GM21526 (cell line): ENCODE measurements around the gene PPARD.
"Not testable (repeated sequence)": the region's sequence is repeated elsewhere in the genome, so short reads cannot be mapped to it uniquely, and the experiment has no call there.

Source experiments
- ATAC-seq: cut with Tn5 transposase; IDR thresholded peaks from one replicate; pipeline ENCODE4 v1.9.1; 2021; ENCODE audit warnings: moderate library complexity; ENCODE audit not compliant: unreplicated experiment, low FRiP score

PPARD gene

DNA sequence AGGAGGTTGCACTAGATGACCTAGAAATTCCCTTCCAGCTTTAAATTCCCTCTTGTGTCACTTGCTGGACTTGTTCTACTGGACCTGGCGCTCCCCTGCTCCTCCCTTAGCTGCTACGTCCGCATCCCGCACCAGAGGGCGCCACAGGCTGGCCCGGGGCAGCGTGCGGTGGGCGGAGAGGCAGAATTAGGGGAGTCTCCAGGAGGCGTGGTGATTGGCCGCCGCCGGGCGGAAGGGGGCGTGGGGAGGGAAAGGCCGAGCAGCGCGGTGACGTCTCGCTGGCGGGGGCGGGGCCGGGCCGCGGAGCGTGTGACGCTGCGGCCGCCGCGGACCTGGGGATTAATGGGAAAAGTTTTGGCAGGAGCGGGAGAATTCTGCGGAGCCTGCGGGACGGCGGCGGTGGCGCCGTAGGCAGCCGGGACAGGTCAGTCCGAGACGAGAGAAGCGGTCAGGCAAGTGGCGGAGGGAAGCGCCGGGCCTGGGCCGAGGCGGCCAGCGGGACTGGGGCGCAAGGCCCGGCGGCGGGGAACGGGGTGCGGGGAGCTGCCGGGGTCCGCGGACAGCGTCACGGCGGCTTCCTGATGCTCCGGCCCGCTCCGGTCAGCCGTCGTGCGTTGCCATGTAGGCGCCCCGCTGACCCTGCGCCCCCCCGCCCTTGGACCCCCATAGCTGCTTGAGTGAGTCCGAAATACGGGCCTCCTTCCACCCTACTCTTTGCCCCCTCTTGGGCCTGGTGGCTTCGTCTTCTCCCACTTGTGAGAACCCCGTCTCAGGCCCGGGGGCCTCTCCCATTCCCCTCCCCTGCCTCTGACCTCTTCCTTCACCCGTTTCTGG, at the start of gene PPARD:
Gene PPARD, plus strand, starts transcription at position 301 of the 834 bp plus-strand sequence. CDS start 68,530 bp downstream, outside the sequence.
- ATAC-seq, result peak; percentile 92

DNA sequence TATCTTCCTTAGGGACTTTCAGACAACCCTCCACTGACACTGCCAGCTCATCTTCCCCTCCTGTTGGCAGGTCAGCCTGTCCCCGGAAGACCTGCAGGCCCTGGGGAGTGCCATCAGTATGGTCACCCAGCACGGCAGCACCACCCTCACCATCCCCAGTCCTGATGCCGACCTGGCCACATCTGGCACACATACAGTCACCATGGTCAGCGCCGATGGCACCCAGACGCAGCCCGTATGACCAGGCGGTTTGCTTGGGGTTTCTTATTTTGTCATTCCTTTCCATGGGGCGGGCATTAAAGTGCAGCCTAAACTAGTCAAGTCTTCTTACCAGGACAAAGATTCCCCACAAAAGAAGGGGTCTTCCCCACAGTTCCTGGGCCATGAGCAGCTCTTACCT, 48.7 kb upstream of the PPARD start:
- ATAC-seq, result no peak

DNA sequence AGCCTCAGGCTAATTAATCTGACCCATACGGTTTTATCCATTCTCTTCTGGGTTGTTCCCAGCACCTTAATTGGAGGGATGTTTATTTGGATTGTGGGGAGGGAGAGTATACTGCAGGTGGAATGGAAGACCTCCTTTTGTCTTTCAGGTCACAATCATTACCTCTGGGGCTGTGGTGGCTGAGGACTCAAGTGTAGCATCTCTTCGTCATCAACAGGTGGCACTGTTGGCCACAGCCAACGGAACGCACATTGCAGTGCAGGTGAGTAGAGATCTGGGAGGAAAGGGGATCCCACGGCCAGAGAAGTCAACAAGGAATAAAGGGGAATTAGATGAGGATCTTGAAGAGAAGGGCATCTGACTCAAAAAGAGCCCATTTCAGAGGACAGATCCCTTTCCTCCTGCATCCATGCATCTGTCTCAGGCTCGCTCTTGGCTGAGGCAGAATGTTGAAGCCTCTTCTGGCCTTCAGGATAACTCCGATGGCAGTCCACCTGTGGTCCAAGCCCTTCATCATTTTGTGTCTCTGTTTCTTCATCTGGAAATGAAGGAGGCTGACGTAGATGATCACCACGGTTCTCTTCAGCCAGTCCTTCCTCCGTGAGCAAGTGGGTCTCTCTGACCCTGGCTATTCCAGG, 47.9 kb upstream of the PPARD start:
- ATAC-seq, result no peak

DNA sequence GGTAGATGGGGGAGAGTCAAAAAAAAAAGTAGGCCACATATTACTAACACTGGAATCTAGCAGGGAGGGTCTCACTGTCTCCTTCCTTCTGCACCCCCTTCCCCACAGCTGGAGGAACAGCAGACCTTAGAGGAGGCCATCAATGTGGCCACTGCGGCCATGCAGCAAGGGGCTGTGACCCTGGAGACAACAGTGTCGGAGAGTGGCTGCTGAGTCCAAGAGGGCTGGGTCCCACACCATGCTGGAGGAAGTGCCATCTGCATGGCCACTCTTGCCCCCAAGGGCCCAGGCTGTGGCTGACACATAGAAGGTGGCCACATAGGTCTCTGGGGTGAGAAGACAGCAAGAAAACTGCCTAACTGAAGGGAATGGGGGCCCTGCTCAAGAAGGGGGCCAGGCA, 47.3 kb upstream of the PPARD start:
- no peak for ATAC-seq

DNA sequence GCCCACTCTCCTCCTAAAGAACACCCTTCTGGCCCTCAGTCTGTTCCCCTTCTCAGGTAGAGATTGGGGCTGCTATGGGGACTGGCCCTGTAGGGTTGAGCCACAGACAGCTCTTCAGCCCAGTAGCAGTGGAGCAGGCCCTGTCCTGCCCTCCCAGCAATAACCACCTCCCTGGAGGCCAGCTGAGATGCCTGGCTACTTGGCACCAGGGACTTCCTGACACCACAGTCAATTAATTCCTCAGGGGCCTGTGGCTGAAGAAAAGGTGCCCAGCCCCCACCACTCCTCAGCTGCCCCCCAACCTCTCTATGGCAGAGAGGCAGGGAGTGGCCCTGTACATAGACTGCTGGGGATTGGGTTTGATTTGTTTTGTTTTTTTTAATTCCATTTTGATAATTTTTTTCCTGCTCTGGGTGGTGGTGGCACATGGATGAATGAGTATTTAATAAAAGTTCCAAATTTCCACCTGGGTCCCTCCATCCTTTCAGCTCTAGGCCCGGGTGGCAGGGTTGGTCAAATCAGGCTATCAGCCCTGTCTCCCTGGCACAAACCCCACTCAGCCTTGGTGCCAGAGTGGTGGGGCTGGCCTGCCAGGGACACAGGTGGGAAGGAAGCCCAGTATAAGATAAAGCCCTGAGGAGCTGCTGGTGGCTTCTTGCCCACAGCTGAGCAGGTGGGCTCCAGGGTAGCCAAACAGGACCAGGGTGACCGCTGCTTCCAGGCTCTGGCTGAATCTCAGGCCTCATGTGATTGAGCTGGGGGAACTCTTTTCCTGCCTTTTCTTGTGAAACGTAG, 46.6 kb upstream of the PPARD start:
- no peak for ATAC-seq

DNA sequence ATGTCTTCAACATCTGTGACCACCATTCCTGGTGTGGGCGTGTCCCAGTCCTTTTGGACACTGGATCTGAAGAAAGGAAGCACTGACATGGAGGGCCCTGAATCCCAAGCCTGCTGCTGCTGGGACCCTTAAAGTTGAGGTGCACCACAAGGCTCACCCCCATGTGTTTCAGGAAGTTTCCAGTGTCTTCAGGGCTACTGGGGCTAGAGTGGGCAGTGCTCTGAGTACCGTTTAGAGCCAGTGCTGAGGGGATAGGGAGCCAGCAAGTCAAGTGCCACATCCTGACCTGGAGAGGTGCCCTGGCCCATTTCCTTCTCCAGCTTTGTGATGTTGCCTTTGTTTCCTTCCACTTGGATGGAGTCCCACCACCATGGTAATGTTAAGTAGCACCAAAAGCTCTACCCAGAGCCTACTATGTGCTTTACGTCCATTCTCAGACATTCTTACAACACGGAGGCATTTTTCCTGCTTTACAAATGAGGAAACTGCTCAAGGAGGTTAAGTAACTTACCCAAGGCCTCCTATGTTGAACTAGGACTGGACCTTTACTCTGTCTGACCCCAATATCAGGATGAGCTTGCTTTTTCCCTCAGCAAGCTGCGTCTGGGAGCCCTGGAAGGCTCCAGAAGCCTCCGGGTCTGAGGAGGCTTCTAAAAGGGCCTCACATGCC, 45.3 kb upstream of the PPARD start:
- ATAC-seq, result no peak

DNA sequence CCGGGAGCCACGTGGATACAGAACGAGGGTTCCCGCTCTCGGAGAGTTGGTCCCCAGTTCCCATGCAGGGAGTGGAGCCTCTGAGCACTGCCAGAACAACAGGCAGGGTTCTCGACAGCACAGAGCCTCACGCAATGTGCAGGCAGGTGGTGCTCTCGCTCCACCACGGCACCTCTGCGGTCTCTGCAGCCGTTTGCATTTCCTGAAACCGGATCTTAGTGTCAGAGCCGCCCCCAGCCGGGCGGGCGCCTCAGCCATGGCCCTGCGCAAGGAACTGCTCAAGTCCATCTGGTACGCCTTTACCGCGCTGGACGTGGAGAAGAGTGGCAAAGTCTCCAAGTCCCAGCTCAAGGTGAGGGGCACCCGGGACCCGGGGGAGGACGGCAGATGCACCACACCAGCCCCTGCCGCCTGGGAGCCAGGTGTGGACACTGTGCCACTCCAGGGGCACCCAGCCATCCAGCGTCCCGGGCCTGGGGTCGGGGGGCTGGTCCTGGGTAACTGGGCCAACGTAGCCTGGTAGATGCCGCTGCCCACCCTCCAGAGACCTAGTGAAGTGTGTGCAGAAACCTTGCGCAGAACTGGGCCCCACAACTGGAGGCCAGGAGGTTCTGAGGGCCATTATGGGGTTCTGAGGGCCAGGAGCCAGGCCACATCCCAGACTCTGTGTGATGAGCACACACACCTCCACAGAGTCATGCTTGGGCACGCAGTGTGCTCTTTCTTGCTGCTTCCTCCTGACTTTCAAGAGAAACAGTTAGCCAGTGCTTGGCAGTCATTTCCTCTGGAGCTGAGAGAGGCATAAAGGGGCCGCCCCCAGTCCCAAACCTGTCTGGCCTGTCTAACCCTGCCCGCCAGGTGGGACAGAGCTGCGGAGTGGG, 44.5 kb upstream of the PPARD start, which contains the start of gene DEF6:
Gene DEF6, plus strand, starts transcription at position 218 of the 881 bp plus-strand sequence. Its CDS starts 39 bp downstream, at position 257.
- ATAC-seq, result peak; percentile 60

DNA sequence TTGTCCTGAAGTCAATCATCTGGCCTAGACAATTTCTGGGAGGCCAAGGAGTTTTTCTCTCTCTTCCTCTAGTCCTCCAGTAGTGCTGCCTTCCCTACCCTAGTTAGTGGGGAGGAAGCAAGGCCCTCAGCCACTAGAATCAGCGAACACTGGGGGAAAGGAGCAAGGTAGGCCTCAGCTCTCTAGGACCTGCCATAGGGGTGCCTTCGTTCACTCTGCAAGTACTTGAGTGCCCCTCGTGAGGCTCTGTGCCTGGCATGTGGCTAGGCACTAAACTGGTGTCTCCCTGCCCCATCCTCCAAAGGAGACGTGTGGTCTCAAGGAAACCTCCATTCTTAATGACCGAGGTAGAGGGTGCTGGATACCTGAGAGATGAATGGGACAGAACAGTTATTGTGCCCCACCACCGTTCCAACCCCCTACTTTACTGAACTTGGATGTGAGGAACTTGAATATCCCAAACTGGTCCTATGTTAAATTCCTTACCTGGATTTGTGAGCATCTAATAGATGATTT, 43.7 kb upstream of the PPARD start:
- ATAC-seq, result no peak

DNA sequence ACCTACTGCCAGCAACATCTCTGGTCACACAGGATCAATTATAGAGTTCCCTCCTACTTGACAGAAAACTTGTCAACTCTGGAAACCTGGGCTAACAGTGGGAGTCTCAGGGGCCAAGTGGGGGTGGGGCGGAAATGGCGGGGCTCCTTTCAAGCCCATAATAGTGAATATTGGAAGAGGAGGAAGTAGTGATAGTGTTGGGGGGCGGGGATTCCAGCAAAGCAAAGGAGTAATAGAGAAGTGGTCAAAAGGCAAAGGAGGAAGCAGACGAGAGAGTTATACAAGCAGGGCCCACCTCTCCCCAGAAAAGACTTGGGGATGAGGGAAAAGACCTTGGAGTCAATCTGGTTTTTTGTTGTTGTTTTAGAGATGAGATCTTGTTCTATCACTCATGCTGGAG, 42.7 kb upstream of the PPARD start:
- no peak for ATAC-seq

DNA sequence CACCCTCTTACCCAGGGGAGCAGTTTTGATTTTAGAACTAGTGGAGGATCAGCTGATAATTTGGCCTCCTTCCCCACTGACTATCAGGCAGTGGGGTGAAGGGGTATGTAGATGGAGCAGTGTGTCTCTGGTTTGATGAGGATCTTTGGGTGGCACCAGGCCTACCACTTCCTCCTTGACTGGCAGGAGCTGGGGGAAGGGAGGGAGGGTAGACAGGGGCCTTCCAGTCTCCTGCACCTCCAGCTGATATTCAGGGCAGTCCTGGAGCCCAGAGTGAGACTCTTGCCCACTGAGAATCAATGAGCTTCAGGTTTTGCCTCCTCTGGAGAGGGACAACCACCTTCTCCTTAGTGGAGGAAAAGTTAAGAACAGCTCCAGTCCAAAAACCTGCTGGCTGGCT, 41.5 kb upstream of the PPARD start:
- ATAC-seq, result no peak

DNA sequence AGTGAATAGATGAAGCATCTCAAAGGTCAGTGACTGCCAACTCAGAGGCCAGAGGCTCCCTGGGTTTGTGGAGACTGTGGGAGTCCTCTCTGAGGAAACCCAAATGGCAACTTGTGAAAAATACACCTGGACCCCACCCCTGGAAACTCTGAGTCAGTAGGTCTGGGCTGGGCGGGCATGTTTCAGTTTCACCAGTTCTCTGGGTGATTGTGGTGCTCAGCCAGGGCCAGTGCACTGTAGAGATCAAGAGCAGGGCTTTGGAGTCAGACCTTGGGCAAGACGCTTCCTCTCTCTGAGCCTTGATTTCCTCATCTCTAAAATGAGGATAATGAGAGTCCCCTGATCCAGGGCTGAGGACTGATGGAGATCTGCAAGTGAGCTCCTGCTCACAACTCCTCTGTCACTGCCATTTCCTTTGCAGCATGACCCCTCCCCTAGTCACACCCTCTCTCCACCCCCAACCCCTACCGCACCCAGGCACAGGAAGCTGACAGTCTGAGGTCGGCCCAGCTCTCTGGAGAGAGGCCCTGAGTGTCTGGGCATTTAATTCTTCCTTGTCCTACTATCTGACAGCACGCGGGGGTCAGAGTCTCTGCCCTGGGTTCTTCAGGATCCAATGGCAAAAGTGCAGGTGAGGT, 39.6 kb upstream of the PPARD start:
- ATAC-seq, result peak; percentile 61

DNA sequence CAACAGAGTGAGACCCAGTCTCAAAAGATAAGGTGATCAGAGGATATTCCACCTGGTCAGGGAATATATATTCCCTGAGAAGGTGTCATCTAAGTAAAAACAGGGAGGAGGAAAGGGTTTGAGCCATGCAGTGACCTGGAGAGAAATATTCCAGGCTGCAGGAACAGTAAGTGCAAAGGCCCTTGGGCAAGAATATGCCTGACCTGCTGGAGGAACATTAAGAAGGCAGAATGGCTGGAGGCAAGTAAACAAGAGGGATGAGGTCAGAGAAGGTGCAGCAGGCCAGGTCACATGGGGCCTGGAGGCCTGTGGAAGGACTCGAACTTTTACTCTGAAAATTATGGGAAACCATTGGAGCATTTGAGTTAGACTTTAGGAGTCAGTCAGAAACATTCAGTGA, 38.1 kb upstream of the PPARD start:
- ATAC-seq, result no peak

DNA sequence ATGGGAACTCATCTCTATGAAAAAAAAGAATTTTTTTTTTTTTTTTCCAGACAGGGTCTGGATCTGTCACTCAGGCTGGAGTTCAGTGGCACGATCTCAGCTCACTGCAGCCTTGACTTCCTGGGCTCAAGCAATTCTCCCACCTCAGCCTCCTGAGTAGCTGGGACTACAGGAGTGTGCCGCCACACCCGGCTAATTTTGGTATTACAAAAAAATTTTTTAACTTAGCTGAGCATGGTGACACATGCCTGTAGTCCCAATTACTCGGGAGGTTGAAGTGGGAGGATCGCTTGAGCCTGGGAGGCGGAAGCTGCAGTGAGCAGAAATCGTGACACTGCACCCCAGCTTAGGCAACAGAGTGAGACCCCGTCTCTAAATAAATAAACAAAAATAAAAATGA, 37.2 kb upstream of the PPARD start:
- no peak for ATAC-seq

DNA sequence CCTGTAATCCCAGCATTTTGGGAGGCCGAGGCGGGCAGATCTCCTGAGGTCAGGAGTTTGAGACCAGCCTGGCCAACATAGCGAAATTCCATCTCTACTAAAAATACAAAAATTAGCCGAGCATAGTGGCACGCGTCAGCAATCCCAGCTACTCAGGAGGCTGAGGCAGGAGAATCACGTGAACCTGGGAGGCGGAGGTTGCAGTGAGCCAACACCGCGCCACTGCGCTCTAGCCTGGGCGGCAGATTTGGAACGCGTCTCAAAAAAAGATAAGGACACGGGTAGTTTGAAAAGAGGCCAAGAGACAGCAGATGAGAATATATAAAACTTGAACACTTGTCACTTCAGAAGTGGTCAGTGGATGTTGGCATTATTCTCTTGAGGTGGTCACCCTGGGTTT, 35.2 kb upstream of the PPARD start:
- not testable (repeated sequence) for ATAC-seq

DNA sequence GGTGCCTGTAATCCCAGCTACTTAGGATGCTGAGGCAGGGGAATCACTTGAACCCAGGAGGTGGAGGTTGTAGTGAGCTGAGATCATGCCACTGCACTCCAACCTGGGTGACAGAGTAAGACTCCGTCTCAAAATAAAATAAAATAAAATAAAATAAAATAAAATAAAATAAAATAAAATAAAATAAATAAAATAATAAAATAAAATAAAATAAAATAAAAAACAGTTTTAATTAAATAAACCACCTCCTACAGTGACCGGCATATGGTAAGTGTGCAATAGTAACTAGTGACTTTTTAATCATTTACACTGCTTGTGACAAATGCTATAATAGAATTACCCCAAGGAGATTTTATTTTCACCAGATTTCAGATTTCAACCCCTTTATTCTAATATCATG, 33.8 kb upstream of the PPARD start:
- ATAC-seq, result not testable (repeated sequence)

DNA sequence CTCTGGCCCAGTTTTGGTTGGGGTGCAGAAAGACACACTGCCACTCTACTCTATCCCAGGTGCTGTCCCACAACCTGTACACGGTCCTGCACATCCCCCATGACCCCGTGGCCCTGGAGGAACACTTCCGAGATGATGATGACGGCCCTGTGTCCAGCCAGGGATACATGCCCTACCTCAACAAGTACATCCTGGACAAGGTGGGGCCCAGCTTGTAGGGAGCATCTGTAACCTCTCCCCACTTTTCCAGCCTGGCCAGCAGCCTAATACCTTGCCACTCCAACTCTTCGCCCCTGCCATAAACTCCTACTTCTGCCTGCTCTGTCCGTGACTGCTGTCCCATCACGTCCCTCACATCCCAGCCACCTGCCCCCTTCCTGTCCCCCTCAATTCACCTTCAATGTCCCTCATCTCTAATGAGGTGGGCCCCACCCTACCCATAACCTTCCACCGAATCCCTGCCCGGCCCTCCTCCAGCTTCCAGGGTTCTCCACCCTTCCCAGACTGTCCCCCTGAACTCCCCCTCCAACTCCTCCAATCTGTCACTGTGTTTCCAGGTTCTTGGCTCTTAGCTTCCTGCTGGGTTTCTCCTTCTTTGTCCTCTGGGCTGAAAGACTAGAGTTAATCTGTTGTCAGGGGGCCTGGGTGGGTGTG, 32.6 kb upstream of the PPARD start:
- ATAC-seq, result no peak

DNA sequence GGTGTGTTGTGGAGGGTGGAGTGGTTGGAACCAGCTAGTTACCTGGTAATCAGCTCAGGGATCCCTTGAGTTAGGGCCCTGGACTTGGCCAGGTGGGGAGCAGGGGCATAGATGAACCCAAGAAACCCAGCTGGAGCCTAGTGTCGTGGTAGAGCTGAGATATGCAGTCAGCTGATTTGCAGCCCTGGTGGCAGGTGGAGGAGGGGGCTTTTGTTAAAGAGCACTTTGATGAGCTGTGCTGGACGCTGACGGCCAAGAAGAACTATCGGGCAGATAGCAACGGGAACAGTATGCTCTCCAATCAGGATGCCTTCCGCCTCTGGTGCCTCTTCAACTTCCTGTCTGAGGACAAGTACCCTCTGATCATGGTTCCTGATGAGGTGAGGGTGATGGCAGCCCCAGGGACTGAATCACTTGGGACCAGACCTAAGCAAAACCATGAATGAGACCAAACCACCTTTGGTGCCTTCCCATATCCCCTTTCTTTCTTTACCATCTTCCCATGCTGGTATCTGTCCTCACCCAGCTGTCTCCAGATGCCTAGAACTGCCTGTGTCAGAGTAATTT, 32.0 kb upstream of the PPARD start:
- no peak for ATAC-seq

DNA sequence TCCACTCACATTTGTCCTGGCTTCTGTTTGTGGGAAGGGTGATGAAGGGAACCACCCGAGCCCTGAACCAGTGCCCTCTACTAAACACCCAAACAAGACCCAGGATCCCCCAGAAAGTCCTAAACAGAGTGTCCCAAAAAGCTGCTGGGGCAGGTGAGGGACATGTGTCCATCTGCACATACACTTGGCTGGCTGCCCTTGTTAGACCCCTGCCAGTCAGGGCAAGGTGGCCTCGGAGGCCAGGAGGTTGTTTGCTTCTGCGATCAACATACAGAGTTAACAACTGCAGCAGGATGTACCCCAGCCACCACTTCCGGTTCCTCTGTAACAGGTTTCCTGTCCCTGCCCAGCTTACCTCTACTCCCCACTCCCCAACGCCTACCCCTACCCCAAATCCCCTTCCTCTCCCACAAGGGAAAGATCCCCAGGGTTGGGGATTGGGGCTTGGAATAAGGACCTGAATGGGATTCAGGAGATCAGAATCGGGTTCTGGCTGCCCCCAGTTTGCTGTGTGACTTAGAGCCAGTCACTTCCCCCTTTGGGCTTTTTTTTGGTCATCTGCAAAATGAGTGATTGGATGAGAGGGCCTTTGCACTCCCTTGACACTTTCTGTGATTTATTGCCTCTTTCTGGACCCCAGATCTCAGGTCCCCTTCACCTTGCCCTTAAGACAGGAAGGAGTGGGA, 30.8 kb upstream of the PPARD start:
- ATAC-seq, result no peak
